ENCODE results near the gene DEPDC4. TPM values are rescaled to one million over a fixed set of nuclear protein-coding genes. Genes with fewer than 3 reads are reported as not detected.
"Not testable (repeated sequence)": the region's sequence is repeated elsewhere in the genome, so short reads cannot be mapped to it uniquely, and the experiment has no call there.

Gene DEPDC4
- total RNA-seq, 1 experiment from 2014 or later, result 0.10 TPM

DNA sequence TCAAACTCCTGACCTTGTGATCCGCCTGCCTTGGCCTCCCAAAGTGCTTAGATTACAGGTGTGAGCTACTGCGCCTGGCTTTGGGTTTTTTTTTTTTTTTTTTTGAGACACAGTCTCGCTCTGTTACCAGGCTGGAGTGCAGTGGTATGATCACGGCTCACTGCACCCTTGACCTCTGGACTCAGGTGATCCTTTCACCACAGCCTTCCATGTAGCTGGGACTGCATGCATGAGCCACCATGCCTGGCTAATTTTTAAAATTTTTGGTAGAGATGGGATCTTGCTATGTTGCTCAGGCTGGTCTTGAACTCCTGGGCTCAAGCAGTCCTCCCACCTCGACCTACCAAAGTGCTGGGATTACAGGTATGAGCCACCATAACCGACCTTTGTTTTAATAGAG lies 44.7 kb downstream of the DEPDC4 start:
- in situ Hi-C loops (cut with HindIII; ENCODE audit: low sequenced_read_pairs); DNase-seq (ENCODE audit: low spot score): not testable (repeated sequence)

DNA sequence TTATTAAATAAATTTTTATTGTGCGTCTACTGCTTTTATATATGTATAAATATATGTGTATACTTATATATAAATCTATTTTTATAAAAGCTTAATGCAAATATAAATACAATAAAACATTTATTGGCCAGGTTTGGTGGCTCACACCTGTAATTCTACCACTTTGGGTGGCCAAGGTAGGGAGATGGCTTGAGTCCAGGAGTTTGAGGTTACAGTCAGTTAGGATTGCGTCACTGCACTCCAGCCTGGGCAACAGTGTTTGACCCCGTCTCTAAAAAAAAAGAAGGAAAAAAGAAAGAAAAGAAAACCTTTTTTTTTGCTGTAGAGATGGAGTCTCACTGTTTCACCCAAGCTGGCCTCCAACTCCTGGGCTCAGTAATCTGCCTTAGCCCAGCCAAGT lies 45.4 kb downstream of the DEPDC4 start:
- DNase-seq (ENCODE audit: low spot score), result no peak
- in situ Hi-C loops (cut with HindIII; ENCODE audit: low sequenced_read_pairs), result no loop called here

GRCh38 chr12:100219328-100220109 lies 47.4 kb downstream of the DEPDC4 start:
- in situ Hi-C loops (cut with HindIII; ENCODE audit: low sequenced_read_pairs), result no loop called here
- DNase-seq (ENCODE audit: low spot score), result no peak

GRCh38 chr12:100216337-100216736 lies 50.5 kb downstream of the DEPDC4 start:
- no peak for DNase-seq (ENCODE audit: low spot score)
- in situ Hi-C loops (cut with HindIII; ENCODE audit: low sequenced_read_pairs), result no loop called here

GRCh38 chr12:100215209-100215608 lies 51.7 kb downstream of the DEPDC4 start:
- DNase-seq (ENCODE audit: low spot score), result no peak
- in situ Hi-C loops (cut with HindIII; ENCODE audit: low sequenced_read_pairs), result no loop called here

- in situ Hi-C loops (cut with HindIII; ENCODE audit: low sequenced_read_pairs), result no loop called here
- no peak for DNase-seq (ENCODE audit: low spot score)
Measured at GRCh38 chr12:100214518-100214917, 52.4 kb downstream of the DEPDC4 start.

DNA sequence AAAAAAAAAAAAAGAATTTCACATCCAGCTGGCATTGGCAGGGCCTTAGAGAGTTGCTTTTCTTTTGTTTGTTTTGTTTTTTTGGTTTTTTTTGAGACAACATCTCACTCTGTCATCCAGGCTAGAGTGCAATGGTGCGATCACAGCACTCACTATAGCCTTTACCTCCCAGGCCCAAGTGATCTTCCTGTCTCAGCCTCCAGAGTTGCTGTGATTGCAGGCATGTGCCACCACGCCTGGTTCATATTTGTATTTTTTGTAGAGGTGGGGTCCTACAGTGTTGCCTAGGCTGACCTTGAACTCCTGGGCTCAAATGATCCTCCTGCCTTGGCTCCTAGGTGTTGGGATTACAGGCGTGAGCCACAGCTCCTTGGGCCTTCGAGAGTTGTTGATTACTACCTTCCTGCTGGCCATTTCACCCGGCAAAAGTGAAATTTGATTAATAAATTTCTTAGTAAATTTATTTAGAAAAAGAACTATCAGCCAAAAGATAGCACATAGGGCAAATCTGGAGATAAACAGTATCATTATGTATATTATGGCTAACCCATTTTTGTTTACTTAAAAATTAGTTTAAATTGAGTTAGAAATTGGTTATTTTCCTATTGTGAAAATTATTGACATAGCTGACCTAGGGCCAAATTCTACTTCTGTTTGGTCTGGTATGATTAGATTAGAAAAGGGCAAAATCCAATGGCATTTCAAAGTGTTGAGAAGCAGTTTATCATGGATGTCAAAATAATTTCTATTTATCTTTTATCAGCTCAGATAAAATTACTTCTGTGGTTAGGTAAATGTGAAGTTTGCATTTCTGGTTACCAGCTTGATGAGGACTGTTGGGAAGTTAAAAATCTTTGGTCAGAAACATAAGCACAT lies 53.6 kb downstream of the DEPDC4 start:
- in situ Hi-C loops (cut with HindIII; ENCODE audit: low sequenced_read_pairs), result no loop called here
- DNase-seq (ENCODE audit: low spot score), result no peak

DNA sequence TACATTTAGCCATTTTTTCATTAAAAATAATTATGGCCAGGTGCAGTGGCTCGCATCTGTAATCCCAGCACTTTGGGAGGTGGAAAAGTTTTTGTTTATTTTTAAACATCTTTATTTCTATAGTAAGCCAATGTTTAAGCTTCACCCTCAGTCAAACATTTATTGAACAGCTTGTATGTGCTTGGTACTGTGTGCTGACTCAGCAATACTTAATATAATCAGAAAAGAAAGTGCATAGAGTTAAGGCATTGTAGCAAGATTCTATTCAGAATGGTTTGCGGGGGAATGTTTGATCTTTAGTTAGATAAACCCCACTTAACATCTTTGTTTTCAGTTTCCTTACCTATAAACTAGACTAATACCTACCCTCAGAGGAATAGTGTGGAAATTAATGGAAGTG lies 55.2 kb downstream of the DEPDC4 start:
- no peak for DNase-seq (ENCODE audit: low spot score)
- in situ Hi-C loops (cut with HindIII; ENCODE audit: low sequenced_read_pairs), result no loop called here

- no peak for DNase-seq (ENCODE audit: low spot score)
- in situ Hi-C loops (cut with HindIII; ENCODE audit: low sequenced_read_pairs), result no loop called here
Measured at GRCh38 chr12:100208834-100209233, 58.0 kb downstream of the DEPDC4 start.

DNA sequence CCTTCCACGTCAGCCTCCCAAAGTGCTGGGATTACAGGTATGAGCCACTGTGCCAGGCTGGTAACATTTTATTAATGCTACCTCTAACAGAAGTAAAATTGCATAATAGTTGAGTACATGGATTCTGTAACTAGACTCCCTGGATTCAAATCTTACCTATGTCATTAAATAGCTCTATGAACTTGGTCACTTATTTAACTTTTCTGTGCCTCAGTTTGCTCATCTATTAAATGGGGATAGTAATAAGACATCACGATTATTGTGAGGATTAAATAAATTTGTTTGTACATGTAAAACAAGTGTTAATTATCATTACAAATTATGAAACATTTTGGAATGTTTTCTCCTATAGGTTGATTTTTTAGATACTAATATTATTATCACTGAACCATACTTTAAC lies 59.6 kb downstream of the DEPDC4 start:
- in situ Hi-C loops (cut with HindIII; ENCODE audit: low sequenced_read_pairs), result no loop called here
- no peak for DNase-seq (ENCODE audit: low spot score)

- in situ Hi-C loops (cut with HindIII; ENCODE audit: low sequenced_read_pairs), result no loop called here
- no peak for DNase-seq (ENCODE audit: low spot score)
Measured at GRCh38 chr12:100201604-100202423, 65.1 kb downstream of the DEPDC4 start.

DNA sequence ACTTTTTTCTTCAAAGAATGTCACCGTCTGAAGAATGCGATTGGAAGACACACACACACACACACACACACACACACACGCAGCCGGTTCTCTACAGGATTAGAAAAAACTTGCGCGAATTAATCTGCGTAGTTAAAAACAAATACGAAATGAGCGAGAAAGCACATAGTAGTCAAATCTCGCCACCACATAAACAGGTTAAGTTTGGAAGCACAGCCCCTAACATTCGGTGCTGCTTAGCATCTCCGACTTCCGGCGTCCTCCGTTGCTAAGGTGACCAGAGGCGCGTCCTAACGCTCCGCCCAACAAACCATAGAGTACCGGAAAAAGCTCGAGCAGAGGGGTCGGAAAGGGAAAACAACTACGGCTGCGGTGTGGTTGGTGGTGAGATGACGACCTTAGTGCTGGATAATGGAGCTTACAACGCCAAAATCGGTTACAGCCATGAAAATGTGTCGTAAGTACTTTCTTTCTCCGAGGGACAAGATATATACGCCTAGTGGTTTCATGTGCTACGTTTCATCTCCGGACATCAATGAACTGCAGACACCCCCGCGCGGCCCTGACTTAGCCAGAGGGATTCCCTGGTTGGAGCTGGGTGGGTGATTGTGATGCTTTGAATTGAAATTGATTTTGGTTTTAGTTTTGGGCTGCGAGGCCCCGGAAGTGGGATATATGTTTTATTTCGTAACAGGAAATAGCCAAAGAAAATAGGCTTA lies 66.3 kb downstream of the DEPDC4 start, which contains the start of gene ACTR6:
TSS of gene ACTR6 (plus strand) at position 353 of the 719 bp plus-strand sequence. CDS start at position 390, 37 bp downstream.
- peak; percentile 98 for DNase-seq (ENCODE audit: low spot score)
- in situ Hi-C loops (cut with HindIII; ENCODE audit: low sequenced_read_pairs), result no loop called here

- DNase-seq (ENCODE audit: low spot score), result peak; percentile 57
- in situ Hi-C loops (cut with HindIII; ENCODE audit: low sequenced_read_pairs), result no loop called here
Measured at GRCh38 chr12:100199347-100200149, 67.3 kb downstream of the DEPDC4 start.

DNA sequence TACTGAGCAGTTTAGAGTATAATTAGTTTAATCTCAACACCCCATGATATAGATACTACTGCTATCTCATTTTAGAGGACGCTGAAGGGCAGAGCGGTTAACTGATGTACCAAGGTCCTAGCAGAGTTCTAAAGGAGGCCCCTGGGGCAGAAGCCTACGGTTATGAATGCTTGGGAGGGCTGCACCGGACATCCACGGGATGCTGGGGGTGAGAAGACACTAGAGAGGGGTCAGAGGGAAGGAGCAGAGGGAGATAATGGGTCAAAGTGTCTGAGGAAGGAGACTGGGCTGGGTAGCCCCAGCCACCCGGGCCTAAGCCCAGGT lies 67.9 kb downstream of the DEPDC4 start:
- DNase-seq (ENCODE audit: low spot score), result no peak
- in situ Hi-C loops (cut with HindIII; ENCODE audit: low sequenced_read_pairs), result no loop called here

GRCh38 chr12:100197486-100197885 lies 69.4 kb downstream of the DEPDC4 start:
- no peak for DNase-seq (ENCODE audit: low spot score)
- in situ Hi-C loops (cut with HindIII; ENCODE audit: low sequenced_read_pairs), result no loop called here

DNA sequence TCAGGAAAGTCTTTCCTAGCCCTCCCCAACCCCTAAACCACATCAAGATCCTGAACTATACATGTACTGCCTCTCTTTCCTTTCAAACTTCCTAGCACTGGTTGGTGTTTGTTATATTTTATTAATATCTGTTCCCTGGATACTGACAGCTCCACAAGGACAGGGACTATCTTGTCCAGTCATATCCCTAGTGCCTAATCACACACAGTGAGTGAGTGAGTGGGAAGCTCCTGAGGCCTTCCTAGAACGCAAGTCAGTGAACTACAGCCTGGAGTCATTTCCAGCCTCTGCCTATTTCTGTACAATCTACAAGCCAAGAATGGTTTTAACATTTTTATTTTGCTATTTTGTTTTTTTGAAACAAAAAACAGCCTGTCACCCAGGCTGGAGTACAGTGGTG lies 73.8 kb downstream of the DEPDC4 start:
- in situ Hi-C loops (cut with HindIII; ENCODE audit: low sequenced_read_pairs), result no loop called here
- DNase-seq (ENCODE audit: low spot score), result no peak
